Stimulated activated CD4-positive, alpha-beta T cell treated with anti-CD3 and anti-CD28 coated beads, Interleukin-4, amount 100 ng/mL, for 48 hours (primary cell): ENCODE measurements around the gene CHL1.
"Not testable (repeated sequence)": the region's sequence is repeated elsewhere in the genome, so short reads cannot be mapped to it uniquely, and the experiment has no call there.

Experiments used
- DNase-seq, 2 donors: peaks; one replicate each; pipeline ENCODE4 v3.0.0-alpha.2; 2020; ENCODE audit warnings: low read depth in 2 of 2

The CHL1 gene

GRCh38 chr3:341998-342397 is 145.4 kb downstream of the CHL1 start:
- no peak for DNase-seq

- no peak for DNase-seq
Measured at GRCh38 chr3:346186-346585, 149.6 kb downstream of the CHL1 start.

GRCh38 chr3:347581-347980 is 151.0 kb downstream of the CHL1 start:
- DNase-seq = no peak

- no peak for DNase-seq
Measured at GRCh38 chr3:350871-351371, 154.4 kb downstream of the CHL1 start.

GRCh38 chr3:352599-352998 is 156.0 kb downstream of the CHL1 start:
- DNase-seq = no peak

- no peak for DNase-seq
Measured at GRCh38 chr3:353191-353739, 156.7 kb downstream of the CHL1 start.

GRCh38 chr3:354432-354831 is 157.9 kb downstream of the CHL1 start:
- DNase-seq = peak in 1 of 2 donors; percentile 1

- no peak for DNase-seq
Measured at GRCh38 chr3:355622-356021, 159.1 kb downstream of the CHL1 start.

- DNase-seq = no peak
Measured at GRCh38 chr3:356952-357351, 160.4 kb downstream of the CHL1 start.

GRCh38 chr3:359672-360071 is 163.1 kb downstream of the CHL1 start:
- no peak for DNase-seq

GRCh38 chr3:362681-363338 is 166.2 kb downstream of the CHL1 start:
- no peak for DNase-seq

- no peak for DNase-seq
Measured at GRCh38 chr3:364287-364686, 167.7 kb downstream of the CHL1 start.

GRCh38 chr3:365268-365667 is 168.7 kb downstream of the CHL1 start:
- no peak for DNase-seq

- not testable (repeated sequence) for DNase-seq
Measured at GRCh38 chr3:366253-366652, 169.7 kb downstream of the CHL1 start.

- no peak for DNase-seq
Measured at GRCh38 chr3:373193-373779, 176.7 kb downstream of the CHL1 start.

GRCh38 chr3:374459-374858 is 177.9 kb downstream of the CHL1 start:
- DNase-seq = no peak

- DNase-seq = no peak
Measured at GRCh38 chr3:377158-377561, 180.6 kb downstream of the CHL1 start.

- no peak for DNase-seq
Measured at GRCh38 chr3:380801-381200, 184.2 kb downstream of the CHL1 start.

GRCh38 chr3:385151-385550 is 188.6 kb downstream of the CHL1 start:
- no peak for DNase-seq

GRCh38 chr3:394775-395174 is 198.2 kb downstream of the CHL1 start:
- no peak for DNase-seq

GRCh38 chr3:396293-396692 is 199.7 kb downstream of the CHL1 start:
- DNase-seq = no peak

GRCh38 chr3:399647-400046 is 203.1 kb downstream of the CHL1 start:
- DNase-seq = no peak

GRCh38 chr3:403826-404225 is 207.3 kb downstream of the CHL1 start:
- no peak for DNase-seq
